IMR-90 (cell line): ENCODE measurements around the gene FGF16. TPM values are rescaled to one million over a fixed set of nuclear protein-coding genes. Genes with fewer than 3 reads are reported as not detected.

Experiments used
- ATAC-seq: fragments of 200-7000 bp; cut with Tn5 transposase; 2 replicates; pipeline ENCODE4 v1.9.1; 2020; ENCODE audit warnings: low read depth, mild to moderate bottlenecking, moderate library complexity
- BruUV-seq: library from RNA; stranded (reverse); fragments of 400-500 nt; replicated peaks from 2 replicates; lab custom pipeline; 2021; lab: Mats Ljungman, UMichigan
- CTCF ChIA-PET: fragments of 300-600 bp; formaldehyde crosslinking; extraction: SDS; loops from one replicate; lab custom pipeline; 2021; ENCODE audit warnings: antibody characterized with exemption; lab: Yijun Ruan, JAX
- POLR2A ChIA-PET: fragments of 300-600 bp; sonication (Branson Sonifier 250); formaldehyde crosslinking; loops from one replicate; lab custom pipeline; 2022; ENCODE audit warnings: antibody characterized with exemption; ENCODE audit not compliant: unreplicated experiment; lab: Charles Lee
- DNase-seq: peaks from one replicate; pipeline ENCODE4 v3.0.0; 2013
- H2AFZ ChIP-seq: replicated peaks from 2 replicates; pipeline ENCODE3; 2013; ENCODE audit warnings: low read length, mild to moderate bottlenecking; ENCODE audit not compliant: poor library complexity
- H2AK5ac ChIP-seq: 2 replicates; pipeline ENCODE4 v1.6.1; 2013; ENCODE audit warnings: low read depth, low read length, inconsistent platforms
- H2AK9ac ChIP-seq: replicated peaks from 2 replicates; pipeline ENCODE3; 2013; ENCODE audit warnings: mild to moderate bottlenecking, low read depth, low read length, moderate library complexity; ENCODE audit not compliant: poor library complexity
- H2BK120ac ChIP-seq: 2 replicates; pipeline ENCODE4 v1.6.1; 2013; ENCODE audit warnings: low read depth, low read length, inconsistent platforms
- H2BK15ac ChIP-seq: 3 replicates; pipeline ENCODE4 v1.6.1; 2013; ENCODE audit warnings: low read depth, low read length, inconsistent platforms
- H2BK20ac ChIP-seq: 2 replicates; pipeline ENCODE4 v1.6.1; 2013; ENCODE audit warnings: low read depth, mild to moderate bottlenecking, inconsistent platforms, low read length, moderate library complexity
- H2BK5ac ChIP-seq: 2 replicates; pipeline ENCODE4 v1.6.1; 2013; ENCODE audit warnings: mild to moderate bottlenecking, low read depth, low read length, inconsistent platforms; ENCODE audit not compliant: poor library complexity, severe bottlenecking
- H3K14ac ChIP-seq: replicated peaks from 2 replicates; pipeline ENCODE4 v1.6.1; 2013; ENCODE audit warnings: low read depth, low read length, inconsistent platforms
- H3K18ac ChIP-seq: 2 replicates; pipeline ENCODE4 v1.6.1; 2013; ENCODE audit warnings: low read depth, low read length, control low read depth
- H3K23ac ChIP-seq: 2 replicates; pipeline ENCODE4 v1.6.1; 2013; ENCODE audit warnings: low read depth, low read length, inconsistent platforms
- H3K27ac ChIP-seq: 2 replicates; pipeline ENCODE4 v1.5.1; 2013; ENCODE audit warnings: mild to moderate bottlenecking, control low read depth, low read length; ENCODE audit not compliant: insufficient read depth
- H3K27me3 ChIP-seq: 2 replicates; pipeline ENCODE4 v1.6.1; 2013; ENCODE audit warnings: low read length; ENCODE audit not compliant: control insufficient read depth, insufficient read depth
- H3K36me3 ChIP-seq: 2 replicates; pipeline ENCODE4 v1.6.1; 2013; ENCODE audit warnings: low read length, mixed read lengths; ENCODE audit not compliant: control insufficient read depth, insufficient read depth
- H3K4ac ChIP-seq: 2 replicates; pipeline ENCODE4 v1.6.1; 2013; ENCODE audit warnings: low read depth, low read length, inconsistent platforms
- H3K4me1 ChIP-seq: 2 replicates; pipeline ENCODE4 v1.6.1; 2013; ENCODE audit warnings: low read length, mixed read lengths; ENCODE audit not compliant: control insufficient read depth, insufficient read depth
- H3K4me2 ChIP-seq: 2 replicates; pipeline ENCODE4 v1.6.1; 2013; ENCODE audit warnings: low read depth, mild to moderate bottlenecking, control low read depth, low read length, moderate library complexity
- H3K4me3 ChIP-seq: 2 replicates; pipeline ENCODE4 v1.5.1; 2013; ENCODE audit warnings: low read depth, mild to moderate bottlenecking, control low read depth, low read length, moderate library complexity; ENCODE audit not compliant: insufficient read depth
- H3K56ac ChIP-seq: 2 replicates; pipeline ENCODE4 v1.6.1; 2013; ENCODE audit warnings: low read length, inconsistent platforms; ENCODE audit not compliant: insufficient read depth; ENCODE audit errors: extremely low read depth
- H3K79me1 ChIP-seq, 2 experiments: 2 replicates each; pipeline ENCODE4 v1.6.1; 2013; ENCODE audit warnings: low read length in 2 of 2, inconsistent platforms in 1 of 2, low read depth in 1 of 2
- H3K9ac ChIP-seq: 2 replicates; pipeline ENCODE4 v1.6.1; 2013; ENCODE audit warnings: low read depth, low read length, control low read depth
- H3K9me1 ChIP-seq: 2 replicates; pipeline ENCODE4 v1.6.1; 2013; ENCODE audit warnings: low read length, inconsistent platforms; ENCODE audit not compliant: insufficient read depth
- H3K9me3 ChIP-seq: 2 replicates; pipeline ENCODE4 v1.6.1; 2013; ENCODE audit warnings: low read length; ENCODE audit not compliant: control insufficient read depth, insufficient read depth
- H4K20me1 ChIP-seq: 2 replicates; pipeline ENCODE4 v1.6.1; 2013; ENCODE audit warnings: low read length, inconsistent platforms; ENCODE audit not compliant: insufficient read depth
- H4K5ac ChIP-seq: 2 replicates; pipeline ENCODE4 v1.6.1; 2013; ENCODE audit warnings: mild to moderate bottlenecking, low read depth, low read length, control low read depth
- H4K8ac ChIP-seq, 2 experiments: 2 replicates each; pipeline ENCODE4 v1.6.1; 2013; ENCODE audit warnings: low read depth in 2 of 2, low read length in 2 of 2, control low read depth in 1 of 2, inconsistent platforms in 1 of 2
- H4K91ac ChIP-seq: 2 replicates; pipeline ENCODE4 v1.6.1; 2013; ENCODE audit warnings: low read depth, low read length, inconsistent platforms; ENCODE audit not compliant: insufficient read depth
- BHLHE40 ChIP-seq: fragments of 150-350 bp; IDR thresholded peaks from 2 replicates; pipeline ENCODE4 v1.6.1; 2016; ENCODE audit warnings: mild to moderate bottlenecking, low read depth, low read length
- CEBPB ChIP-seq: IDR thresholded peaks from 2 replicates; pipeline ENCODE4 v1.6.1; 2012; ENCODE audit warnings: low read depth, low read length, improper control_type of control experiment
- CHD1 ChIP-seq: IDR thresholded peaks from 2 replicates; pipeline ENCODE4 v1.6.1; 2012; ENCODE audit warnings: low read depth, low read length, improper control_type of control experiment
- CTCF ChIP-seq: conservative IDR thresholded peaks from 2 replicates; pipeline ENCODE4 v1.5.1; 2012; ENCODE audit warnings: mild to moderate bottlenecking, low read depth, low read length, improper control_type of control experiment
- ELK1 ChIP-seq: fragments of 150-350 bp; IDR thresholded peaks from 2 replicates; pipeline ENCODE4 v1.6.1; 2016; ENCODE audit warnings: low read depth, mild to moderate bottlenecking, low read length, moderate library complexity, borderline replicate concordance
- FOS ChIP-seq: fragments of 150-350 bp; IDR thresholded peaks from 2 replicates; pipeline ENCODE4 v1.6.1; 2016; ENCODE audit warnings: low read depth, low read length
- MAFK ChIP-seq: IDR thresholded peaks from 2 replicates; pipeline ENCODE4 v1.6.1; 2012; ENCODE audit warnings: low read depth, low read length, improper control_type of control experiment
- MAZ ChIP-seq: IDR thresholded peaks from 2 replicates; pipeline ENCODE4 v1.6.1; 2012; ENCODE audit warnings: low read depth, mild to moderate bottlenecking, low read length, improper control_type of control experiment, moderate library complexity, borderline replicate concordance
- MXI1 ChIP-seq: IDR thresholded peaks from 2 replicates; pipeline ENCODE4 v1.6.1; 2012; ENCODE audit warnings: low read depth, mild to moderate bottlenecking, low read length, moderate library complexity, borderline replicate concordance
- NFE2L2 ChIP-seq: fragments of 150-350 bp; IDR thresholded peaks from 2 replicates; pipeline ENCODE4 v1.6.1; 2016; ENCODE audit warnings: low read depth, mild to moderate bottlenecking, low read length
- POLR2A ChIP-seq: IDR thresholded peaks from 2 replicates; pipeline ENCODE4 v1.6.1; 2012; ENCODE audit warnings: mild to moderate bottlenecking, low read depth, low read length
- RAD21 ChIP-seq: IDR thresholded peaks from 2 replicates; pipeline ENCODE4 v1.6.1; 2012; ENCODE audit warnings: low read length, improper control_type of control experiment
- RCOR1 ChIP-seq: IDR thresholded peaks from 2 replicates; pipeline ENCODE4 v1.6.1; 2012; ENCODE audit warnings: mild to moderate bottlenecking, low read length, improper control_type of control experiment; ENCODE audit not compliant: insufficient replicate concordance
- RFX5 ChIP-seq: IDR thresholded peaks from 2 replicates; pipeline ENCODE4 v1.8.0; 2012; ENCODE audit warnings: low read depth, mild to moderate bottlenecking, low read length, moderate library complexity
- SMC3 ChIP-seq: fragments of 150-350 bp; IDR thresholded peaks from 2 replicates; pipeline ENCODE4 v1.6.1; 2016; ENCODE audit warnings: low read depth, mild to moderate bottlenecking, antibody characterized with exemption, low read length, moderate library complexity
- USF2 ChIP-seq: fragments of 150-350 bp; IDR thresholded peaks from 2 replicates; pipeline ENCODE4 v1.6.1; 2017; ENCODE audit warnings: mild to moderate bottlenecking, antibody characterized with exemption, low read length, low read depth
- WGBS, 2 experiments: methylation state at CpG; one replicate each; pipeline versions ENCODE4 v1.1.5 to v1.1.7; 2013; ENCODE audit warnings: missing lambda C conversion rate in 2 of 2; ENCODE audit not compliant: insufficient read length in 1 of 2; ENCODE audit errors: extremely low coverage in 2 of 2; 5-methylcytosine and 5-hydroxymethylcytosine counted together
- dilution Hi-C: fragments of 300-500 bp; cut with HindIII; formaldehyde crosslinking; loops from one replicate; pipeline ENCODE4 v1.14.3; 2018; ENCODE audit warnings: low sequenced_read_pairs; ENCODE audit not compliant: unreplicated experiment
- in situ Hi-C: fragments of 300-500 bp; cut with MboI; formaldehyde crosslinking; loops from 3 replicates; pipeline ENCODE4 v1.14.3; 2019; ENCODE audit warnings: low sequenced_read_pairs, inconsistent platforms, mixed read lengths
- intact Hi-C: fragments of 100-400 bp; cut with micrococcal nuclease; formaldehyde crosslinking; loops from 2 replicates; pipeline ENCODE4 v1.10.0; 2022
- polyA plus RNA-seq, 3 experiments: library from polyadenylated mRNA; depleted of rRNA; stranded (reverse); fragments of >200 nt; gene quantifications; 2 replicates each; pipeline ENCODE4 v1.2.3, GENCODE V29; 2012; ENCODE audit warnings: low replicate concordance in 1 of 3
- total RNA-seq: library from RNA; depleted of rRNA; stranded (reverse); fragments of >200 nt; gene quantifications from 2 replicates; pipeline ENCODE4 v1.2.3, GENCODE V29; 2012

FGF16 gene
- total and polyA plus RNA-seq, 2 of the 4 experiments (the other 2 are of a cell fraction): not detected

GRCh38 chrX:77434962-77435361 is 12.2 kb upstream of the FGF16 start:
- Histone ChIP-seq H2BK5ac (no peak overlapping the region), H3K36me3 (no peaks in the 10 kb centered on the region), H3K18ac (no peak overlapping the region), H3K27ac (no peak overlapping the region), H4K91ac (no peak overlapping the region), H3K14ac (no peak overlapping the region), H4K20me1 (no peaks in the 10 kb centered on the region), H2AFZ (no peak overlapping the region), H2BK120ac (no peak overlapping the region), H3K79me1 (no peaks in the 10 kb centered on the region), H2AK9ac (no peak overlapping the region), H3K9me1 (no peaks in the 10 kb centered on the region), H2BK15ac (no peak overlapping the region), H2AK5ac (no peak overlapping the region), H4K5ac (no peak overlapping the region), H3K27me3 (peaks cover 2% of the 10 kb centered on the region; the same call in 1 of the 2 replicates), H3K4me2 (no peak overlapping the region), H3K9me3 (no peaks in the 10 kb centered on the region), H3K56ac (no peak overlapping the region), H4K8ac (no peak overlapping the region), H2BK20ac (no peak overlapping the region), H3K4ac (no peak overlapping the region), H3K4me1 (no peaks in the 10 kb centered on the region), H3K9ac (no peak overlapping the region), H3K4me3 (no peak overlapping the region), H3K23ac (no peak overlapping the region)
- no TSS peak for BruUV-seq
- TF ChIP-seq CHD1 (no peak), MAZ (no peak), MAFK (no peak), NFE2L2 (no peak), FOS (no peak), MXI1 (no peak), CTCF (no peak), ELK1 (no peak), SMC3 (no peak), RAD21 (no peak), RCOR1 (no peak), POLR2A (no peak), RFX5 (no peak), USF2 (no peak), BHLHE40 (no peak), CEBPB (no peak)
- no CpG with 5 or more reads among the region's 3 CpGs for WGBS, 2 experiments
- dilution Hi-C loops: no loop called here
- POLR2A ChIA-PET: no interaction called here
- intact Hi-C loops: no loop called here
- ATAC-seq (no peak), DNase-seq (no peak)
- CTCF ChIA-PET: no interaction called here
- in situ Hi-C loops: no loop called here
